Gastroesophageal sphincter (tissue), 4 donors: ENCODE results near the gene ACOX3. TPM values are rescaled to one million over a fixed set of nuclear protein-coding genes. Genes with fewer than 3 reads are reported as not detected.

Experiments used
- ATAC-seq: fragments of 150-250 bp; one replicate; pipeline ENCODE4 v1.9.1; 2016; ENCODE audit warnings: mild to moderate bottlenecking, moderate library complexity
- H3K27ac ChIP-seq, 4 donors: fragments of 200-600 bp; sonication (generic) in 3 of 4; 1 replicate in 3 of 4; 2 replicates in 1 of 4; pipeline ENCODE4 v1.5.1; 2016 to 2019
- H3K27me3 ChIP-seq: fragments of 200-600 bp; sonication (generic); one replicate; pipeline ENCODE4 v1.5.1; 2019
- H3K36me3 ChIP-seq, 2 donors: fragments of 200-600 bp; sonication (generic); one replicate each; pipeline ENCODE4 v1.5.1; 2019; ENCODE audit warnings: control low read depth in 1 of 2
- H3K4me1 ChIP-seq, 3 donors: fragments of 200-600 bp; sonication (generic); 1 replicate in 2 of 3; 2 replicates in 1 of 3; pipeline ENCODE4 v1.5.1; 2016 to 2019; ENCODE audit warnings: control low read depth in 2 of 3
- H3K4me3 ChIP-seq, 2 donors: fragments of 200-600 bp; sonication (generic); one replicate each; pipeline ENCODE4 v1.5.1; 2019; ENCODE audit warnings: mild to moderate bottlenecking in 1 of 2, moderate library complexity in 1 of 2
- H3K9me3 ChIP-seq, 3 donors: fragments of 200-600 bp; sonication (generic); one replicate each; pipeline ENCODE4 v1.5.1; 2017 to 2019; ENCODE audit warnings: control low read depth in 2 of 3
- EP300 ChIP-seq: sonication (generic); formaldehyde crosslinking; IDR thresholded peaks from one replicate; pipeline ENCODE4 v1.6.1; 2017; ENCODE audit warnings: antibody characterized with exemption, mild to moderate bottlenecking
- POLR2A ChIP-seq, 2 donors: fragments of 450-650 bp; IDR thresholded peaks; one replicate each; pipeline ENCODE4 v1.6.1; 2017; ENCODE audit warnings: antibody characterized with exemption in 2 of 2, mild to moderate bottlenecking in 2 of 2, moderate library complexity in 1 of 2
- POLR2AphosphoS5 ChIP-seq: sonication (generic); formaldehyde crosslinking; IDR thresholded peaks from one replicate; pipeline ENCODE4 v1.6.1; 2017; ENCODE audit warnings: antibody characterized with exemption
- WGBS, 2 donors: methylation state at CpG; one replicate each; pipeline ENCODE4 v1.1.5; 2018; ENCODE audit warnings: low coverage in 1 of 2; 5-methylcytosine and 5-hydroxymethylcytosine counted together
- total RNA-seq, 4 donors: library from RNA; depleted of rRNA; stranded (reverse); fragments of >200 nt; gene quantifications; one replicate each; pipeline ENCODE4 v1.1.0, GENCODE V29; 2016
- TF ChIP-seq, protein P1 (sequence below), 4 experiments: fragments of 200-600 bp in 2 of 4; fragments of 450-650 bp in 2 of 4; sonication (generic) in 1 of 4; IDR thresholded peaks; one replicate each; pipeline ENCODE4 v1.5.1; 2017 to 2019; ENCODE audit warnings: antibody characterized with exemption in 4 of 4, mild to moderate bottlenecking in 2 of 4, moderate library complexity in 2 of 4

Gene ACOX3
- total RNA-seq, 4 donors from 2014 or later, result 21.5 to 79.5 (median 37.1) TPM

DNA sequence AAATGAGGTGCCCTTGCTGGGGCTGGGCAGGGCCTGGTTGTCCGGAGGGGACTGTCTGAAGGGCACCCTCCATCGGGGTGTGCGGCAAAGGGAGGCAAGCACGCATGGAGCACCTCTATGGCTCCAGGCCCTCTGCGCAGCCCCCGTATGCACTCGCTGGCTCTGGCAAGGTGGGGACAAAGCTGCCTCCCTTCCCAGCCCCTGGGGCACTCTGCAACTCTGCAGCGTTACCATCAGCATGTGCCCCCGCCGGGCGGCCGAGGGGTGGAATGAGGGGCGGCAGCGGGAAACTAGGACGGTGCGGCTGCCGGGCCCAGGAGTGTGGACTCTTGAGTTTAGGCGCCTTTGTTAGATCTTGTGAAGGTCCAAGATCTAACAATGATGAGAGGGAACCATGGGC is 26.5 kb upstream of the ACOX3 start:
- TF ChIP-seq POLR2AphosphoS5 (no peak), EP300 (no peak), POLR2A (IDR thresholded peaks at IDR 0.05) (no peak)
- TF ChIP-seq, protein P1, sequence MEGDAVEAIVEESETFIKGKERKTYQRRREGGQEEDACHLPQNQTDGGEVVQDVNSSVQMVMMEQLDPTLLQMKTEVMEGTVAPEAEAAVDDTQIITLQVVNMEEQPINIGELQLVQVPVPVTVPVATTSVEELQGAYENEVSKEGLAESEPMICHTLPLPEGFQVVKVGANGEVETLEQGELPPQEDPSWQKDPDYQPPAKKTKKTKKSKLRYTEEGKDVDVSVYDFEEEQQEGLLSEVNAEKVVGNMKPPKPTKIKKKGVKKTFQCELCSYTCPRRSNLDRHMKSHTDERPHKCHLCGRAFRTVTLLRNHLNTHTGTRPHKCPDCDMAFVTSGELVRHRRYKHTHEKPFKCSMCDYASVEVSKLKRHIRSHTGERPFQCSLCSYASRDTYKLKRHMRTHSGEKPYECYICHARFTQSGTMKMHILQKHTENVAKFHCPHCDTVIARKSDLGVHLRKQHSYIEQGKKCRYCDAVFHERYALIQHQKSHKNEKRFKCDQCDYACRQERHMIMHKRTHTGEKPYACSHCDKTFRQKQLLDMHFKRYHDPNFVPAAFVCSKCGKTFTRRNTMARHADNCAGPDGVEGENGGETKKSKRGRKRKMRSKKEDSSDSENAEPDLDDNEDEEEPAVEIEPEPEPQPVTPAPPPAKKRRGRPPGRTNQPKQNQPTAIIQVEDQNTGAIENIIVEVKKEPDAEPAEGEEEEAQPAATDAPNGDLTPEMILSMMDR (IDR thresholded peaks at IDR 0.05), result no peak
- H3K27me3 ChIP-seq, result no peaks in the 10 kb centered on the region
- H3K27ac ChIP-seq, result no peak overlapping the region
- H3K4me1 ChIP-seq, result peaks cover 0 to 2% (median 1%) of the 10 kb centered on the region in 3 donors
- peaks cover 0 to 94% of the 10 kb centered on the region in 2 donors for H3K36me3 ChIP-seq
- H3K4me3 ChIP-seq, result no peak overlapping the region
- no peak for ATAC-seq
- no peaks in the 10 kb centered on the region for H3K9me3 ChIP-seq
- 94 to 100% methylated on average over 1 to 13 of the region's 18 CpGs for WGBS, 2 donors

DNA sequence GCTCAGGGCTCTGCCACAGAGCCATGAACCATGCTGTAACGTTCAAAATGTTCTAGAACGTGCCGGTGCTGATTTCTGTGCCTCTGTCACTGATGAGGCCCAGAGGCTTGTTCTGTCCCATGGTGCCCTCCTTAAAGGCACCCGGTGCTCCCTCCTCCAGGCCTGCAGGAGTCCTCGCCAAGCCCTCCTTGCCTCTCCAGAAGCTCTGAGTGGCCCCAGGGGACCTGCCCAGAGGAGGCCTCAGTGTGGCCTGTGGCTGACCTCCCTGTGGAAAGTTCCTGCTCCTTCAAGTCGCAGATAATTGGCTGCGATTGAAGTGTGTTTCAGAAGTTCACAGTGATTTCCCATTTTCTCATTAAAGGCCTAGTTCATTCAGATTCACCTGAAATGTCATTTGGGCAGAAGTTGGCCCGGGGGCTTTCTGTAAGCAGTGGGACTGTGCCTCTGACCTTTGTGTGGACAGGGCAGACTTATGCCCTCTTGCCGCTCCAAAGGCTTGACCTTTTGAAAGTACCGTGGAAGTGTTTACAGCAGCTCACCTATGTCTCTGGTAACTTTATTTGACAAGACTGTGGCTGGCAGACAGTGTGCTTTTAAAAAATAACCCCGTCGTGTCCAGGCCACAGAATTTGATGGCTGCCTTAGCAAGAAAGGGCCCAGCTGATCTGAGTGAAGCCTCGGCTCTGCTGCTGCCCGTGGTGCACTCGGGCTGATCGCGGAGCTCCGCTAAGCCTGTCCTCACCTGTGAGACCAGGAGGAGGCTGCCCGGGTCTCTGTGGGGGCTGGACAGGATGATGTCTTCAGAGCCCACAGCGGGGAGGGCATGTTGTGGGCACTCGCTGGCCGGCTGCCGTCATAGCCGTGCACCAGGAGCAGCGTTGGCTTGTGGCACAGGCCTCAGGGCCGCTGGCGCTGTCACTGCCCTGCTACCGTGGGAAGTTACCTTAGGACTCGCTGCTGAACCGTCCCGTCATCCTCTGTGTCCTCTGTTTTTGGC is 25.4 kb upstream of the ACOX3 start:
- no peaks in the 10 kb centered on the region for H3K9me3 ChIP-seq
- no peak overlapping the region for H3K27ac ChIP-seq
- peaks cover 0 to 7% (median 0%) of the 10 kb centered on the region in 3 donors for H3K4me1 ChIP-seq
- peaks cover 0 to 96% of the 10 kb centered on the region in 2 donors for H3K36me3 ChIP-seq
- no peak overlapping the region for H3K4me3 ChIP-seq
- TF ChIP-seq EP300 (no peak), POLR2A (IDR thresholded peaks at IDR 0.05) (no peak), POLR2AphosphoS5 (no peak)
- TF ChIP-seq, protein P1 (IDR thresholded peaks at IDR 0.05), result no peak
- WGBS, 2 donors, result no CpG with 5 or more reads among the region's 31 CpGs
- no peak for ATAC-seq
- no peaks in the 10 kb centered on the region for H3K27me3 ChIP-seq

DNA sequence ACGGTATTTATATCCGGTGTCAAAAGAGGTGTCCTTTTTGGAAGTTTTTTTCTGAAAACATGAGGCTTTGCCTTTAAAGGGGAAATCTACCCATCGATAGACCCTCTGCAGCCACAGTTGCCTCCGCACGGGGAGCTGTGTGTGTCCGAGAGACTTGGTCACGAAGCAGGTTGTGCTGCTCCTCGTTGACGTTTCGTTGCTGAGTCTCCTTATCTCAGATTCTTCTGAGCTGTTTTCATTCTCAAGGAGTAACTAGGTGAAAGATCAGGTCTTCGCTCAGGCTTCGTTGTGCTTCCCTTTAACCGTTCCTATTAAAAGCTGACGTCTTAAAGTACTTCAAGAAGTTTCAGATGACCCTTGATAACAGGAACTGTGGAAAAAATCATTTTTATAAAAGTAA is 23.9 kb upstream of the ACOX3 start:
- 86 to 90% methylated on average over 9 to 14 of the region's 14 CpGs for WGBS, 2 donors
- Histone ChIP-seq H3K9me3 (no peaks in the 10 kb centered on the region), H3K27ac (no peak overlapping the region), H3K36me3 (peaks cover 0 to 97% of the 10 kb centered on the region in 2 donors), H3K27me3 (no peaks in the 10 kb centered on the region), H3K4me1 (peaks cover 0 to 7% (median 0%) of the 10 kb centered on the region in 3 donors), H3K4me3 (no peak overlapping the region)
- TF ChIP-seq POLR2A (IDR thresholded peaks at IDR 0.05), result no peak
- no peak for ATAC-seq

DNA sequence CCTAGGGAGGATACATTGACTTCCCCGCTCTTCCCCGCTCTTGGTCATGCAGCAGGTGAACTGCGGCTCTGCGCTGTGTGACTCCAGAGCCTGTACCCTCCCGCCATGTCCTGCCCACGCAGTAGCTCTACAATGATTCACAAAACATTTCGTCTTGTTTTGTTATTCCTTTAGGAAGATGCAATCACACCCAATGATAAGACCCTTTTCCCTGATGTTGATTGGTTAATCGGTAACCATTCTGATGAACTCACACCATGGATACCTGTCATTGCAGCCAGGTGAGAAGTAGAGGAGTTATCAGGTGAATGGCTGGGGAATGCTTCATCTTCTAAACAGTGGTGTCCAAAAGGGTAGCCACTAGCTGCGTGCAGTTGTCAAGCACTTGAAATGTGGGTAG is 23.3 kb upstream of the ACOX3 start:
- Histone ChIP-seq H3K4me1 (peaks cover 0 to 7% (median 0%) of the 10 kb centered on the region in 3 donors), H3K27ac (no peak overlapping the region), H3K4me3 (no peak overlapping the region), H3K9me3 (no peaks in the 10 kb centered on the region), H3K27me3 (no peaks in the 10 kb centered on the region), H3K36me3 (peaks cover 0 to 97% of the 10 kb centered on the region in 2 donors)
- no peak for ATAC-seq
- 90 to 94% methylated on average over 4 to 9 of the region's 9 CpGs for WGBS, 2 donors
- TF ChIP-seq POLR2AphosphoS5 (no peak), POLR2A (IDR thresholded peaks at IDR 0.05) (no peak), EP300 (no peak)
- TF ChIP-seq, protein P1 (IDR thresholded peaks at IDR 0.05), result no peak

DNA sequence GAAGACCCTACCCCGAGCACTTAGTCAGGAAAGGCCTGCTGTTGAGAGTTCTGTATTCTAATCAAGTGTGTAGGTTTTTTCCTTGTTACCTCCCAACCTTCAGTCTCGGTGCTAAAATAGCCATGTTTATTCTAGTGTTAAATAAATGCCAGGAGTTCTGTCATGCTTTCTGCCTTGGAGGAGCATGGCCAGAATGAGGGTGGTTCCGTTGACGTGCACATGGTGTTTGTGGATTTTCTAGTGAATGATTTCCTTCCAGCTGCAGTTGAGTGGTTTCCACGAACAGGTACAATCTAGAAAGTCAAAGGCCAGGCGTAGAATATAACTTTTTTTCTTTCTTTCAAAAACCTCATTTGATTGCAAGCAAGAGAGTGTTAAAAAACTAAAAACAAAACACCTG is 21.1 kb upstream of the ACOX3 start:
- Histone ChIP-seq H3K36me3 (peaks cover 0 to 97% of the 10 kb centered on the region in 2 donors), H3K4me3 (no peak overlapping the region), H3K9me3 (no peaks in the 10 kb centered on the region), H3K27me3 (no peaks in the 10 kb centered on the region), H3K27ac (peak overlapping the region in 1 of 4 donors; percentile 31), H3K4me1 (peaks cover 0 to 7% (median 0%) of the 10 kb centered on the region in 3 donors)
- TF ChIP-seq POLR2A (IDR thresholded peaks at IDR 0.05) (no peak), EP300 (no peak), POLR2AphosphoS5 (no peak)
- TF ChIP-seq, protein P1 (IDR thresholded peaks at IDR 0.05), result no peak
- 65 to 72% methylated on average over 5 to 6 of the region's 6 CpGs for WGBS, 2 donors
- no peak for ATAC-seq
